ENCODE measurements around the gene KIAA1586. TPM values are rescaled to one million over a fixed set of nuclear protein-coding genes. Genes with fewer than 3 reads are reported as not detected.
A peak's percentile ranks its signal among the peaks of the same experiment; 100 is the strongest.

Gene KIAA1586
- total and polyA plus RNA-seq, 8 donors: 0.99 to 6.7 (median 3.3) TPM

DNA sequence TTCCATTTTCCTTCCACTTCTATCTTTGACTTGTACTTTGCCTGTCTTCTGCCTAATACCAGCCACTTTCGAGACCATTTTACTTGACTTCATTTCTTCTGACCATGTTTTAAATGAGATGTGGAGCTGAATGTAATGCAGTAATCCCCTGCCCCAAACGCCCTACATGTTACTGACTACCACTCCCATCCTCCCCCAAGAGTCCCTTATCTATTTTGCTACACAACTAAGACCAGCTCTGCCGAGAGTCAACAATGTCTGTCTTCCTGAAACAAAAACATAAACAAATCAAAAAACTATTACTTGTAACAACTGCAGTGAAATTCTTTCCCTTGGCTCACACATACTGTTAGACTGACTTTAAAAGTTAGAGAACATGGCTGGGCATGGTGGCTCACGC, 27.1 kb upstream of the KIAA1586 start:
- no peak overlapping the region for H3K27ac ChIP-seq
- no peaks in the 10 kb centered on the region for H3K27me3 ChIP-seq
- intact Hi-C loops (cut with DNase I): no loop called here
- ATAC-seq (no peak), DNase-seq (no peak), FAIRE-seq (no peak)
- 68 to 73% methylated on average over 4 of the region's 4 CpGs for WGBS, 2 donors
- H3K9me3 ChIP-seq: no peaks in the 10 kb centered on the region
- no peaks in the 10 kb centered on the region for H3K36me3 ChIP-seq
- H3K4me1 ChIP-seq: no peaks in the 10 kb centered on the region
- TF ChIP-seq, protein P1, sequence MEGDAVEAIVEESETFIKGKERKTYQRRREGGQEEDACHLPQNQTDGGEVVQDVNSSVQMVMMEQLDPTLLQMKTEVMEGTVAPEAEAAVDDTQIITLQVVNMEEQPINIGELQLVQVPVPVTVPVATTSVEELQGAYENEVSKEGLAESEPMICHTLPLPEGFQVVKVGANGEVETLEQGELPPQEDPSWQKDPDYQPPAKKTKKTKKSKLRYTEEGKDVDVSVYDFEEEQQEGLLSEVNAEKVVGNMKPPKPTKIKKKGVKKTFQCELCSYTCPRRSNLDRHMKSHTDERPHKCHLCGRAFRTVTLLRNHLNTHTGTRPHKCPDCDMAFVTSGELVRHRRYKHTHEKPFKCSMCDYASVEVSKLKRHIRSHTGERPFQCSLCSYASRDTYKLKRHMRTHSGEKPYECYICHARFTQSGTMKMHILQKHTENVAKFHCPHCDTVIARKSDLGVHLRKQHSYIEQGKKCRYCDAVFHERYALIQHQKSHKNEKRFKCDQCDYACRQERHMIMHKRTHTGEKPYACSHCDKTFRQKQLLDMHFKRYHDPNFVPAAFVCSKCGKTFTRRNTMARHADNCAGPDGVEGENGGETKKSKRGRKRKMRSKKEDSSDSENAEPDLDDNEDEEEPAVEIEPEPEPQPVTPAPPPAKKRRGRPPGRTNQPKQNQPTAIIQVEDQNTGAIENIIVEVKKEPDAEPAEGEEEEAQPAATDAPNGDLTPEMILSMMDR (IDR thresholded peaks at IDR 0.05): no peak
- H3K4me3 ChIP-seq: no peak overlapping the region

DNA sequence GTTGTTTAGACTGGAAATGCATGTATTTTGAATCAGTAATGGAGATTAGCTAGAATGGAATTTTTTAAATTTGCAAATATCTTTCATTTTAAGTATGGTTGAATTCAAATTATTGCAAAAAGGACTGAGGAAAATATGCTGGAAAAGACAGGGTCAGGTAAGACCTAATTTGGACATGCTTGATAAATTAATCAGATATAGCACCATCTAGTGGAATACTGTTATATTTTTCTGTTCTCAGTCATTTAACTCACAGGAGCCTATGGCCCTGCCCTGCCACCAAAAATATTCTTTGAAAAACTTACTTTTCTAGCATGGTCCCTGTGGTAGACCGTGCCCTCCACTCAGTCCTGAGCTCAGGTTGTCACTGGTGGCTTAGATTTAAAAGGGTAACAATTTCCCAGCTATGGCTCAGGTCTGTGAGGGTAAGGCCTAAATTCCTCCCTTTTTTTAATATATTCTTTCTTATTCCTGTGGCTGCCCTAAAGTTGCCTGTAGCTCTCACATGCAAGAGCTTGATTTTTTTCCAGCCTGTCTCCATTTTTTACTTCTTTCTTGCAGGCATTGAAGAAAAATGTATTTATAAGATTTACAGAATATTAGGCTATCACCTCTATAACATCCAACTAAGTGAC, 25.3 kb upstream of the KIAA1586 start:
- Histone ChIP-seq H3K4me3 (no peak overlapping the region), H3K36me3 (no peaks in the 10 kb centered on the region), H3K27me3 (no peaks in the 10 kb centered on the region), H3K9me3 (no peaks in the 10 kb centered on the region), H3K27ac (no peak overlapping the region), H3K4me1 (no peaks in the 10 kb centered on the region)
- intact Hi-C loops (cut with DNase I): loop anchor here in 2 of 3 donors (5.0 to 10.0 kb wide), 2 partner anchors 116 to 119 kb away; no protein-coding TSS in a partner anchor
- DNase-seq: no peak
- peak; percentile 56 to 83 (median 81) for ATAC-seq
- TF ChIP-seq, protein P1 (IDR thresholded peaks at IDR 0.05): peak; percentile 18 to 55 (median 37)
- 0 to 10% methylated on average over 1 of the region's 1 CpG for whole genome bisulfite sequencing, 2 donors
- peak; percentile 81 for FAIRE-seq

- no peak for FAIRE-seq
- Histone ChIP-seq H3K27me3 (no peaks in the 10 kb centered on the region), H3K9me3 (no peaks in the 10 kb centered on the region), H3K36me3 (no peaks in the 10 kb centered on the region), H3K4me1 (no peaks in the 10 kb centered on the region), H3K27ac (no peak overlapping the region), H3K4me3 (no peak overlapping the region)
- intact Hi-C loops (cut with DNase I): loop anchor here in 2 of 3 donors (5.0 to 10.0 kb wide), 2 partner anchors 120 to 122 kb away; no protein-coding TSS in a partner anchor
- no peak for ATAC-seq
- no peak for DNase-seq
- TF ChIP-seq, protein P1 (IDR thresholded peaks at IDR 0.05): no peak
- 53 to 54% methylated on average over 2 of the region's 2 CpGs for WGBS, 2 donors
These were observed 22.2 kb upstream of the KIAA1586 start for GRCh38 chr6:57024321-57024720.

DNA sequence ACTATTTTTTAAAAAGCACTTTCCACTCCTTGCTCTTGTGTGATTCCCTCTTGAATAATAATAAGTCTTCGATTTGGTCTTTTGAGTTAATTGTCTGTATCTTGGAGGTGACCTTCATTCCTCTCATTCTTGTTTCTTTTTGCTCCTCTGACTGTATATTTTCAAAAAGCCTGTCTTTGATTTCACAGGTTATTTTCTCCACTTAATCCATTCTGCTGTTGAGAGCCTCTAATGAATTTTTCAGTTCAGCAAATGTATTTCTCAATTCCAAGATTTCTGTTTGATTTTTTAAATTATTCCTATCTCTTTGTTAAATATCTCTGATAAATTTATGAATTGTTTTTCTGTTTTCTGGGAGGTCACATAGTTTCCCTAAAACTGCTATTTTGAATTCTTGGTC, 21.7 kb upstream of the KIAA1586 start:
- intact Hi-C loops (cut with DNase I): loop anchor here in 2 of 3 donors (5.0 to 10.0 kb wide), 2 partner anchors 120 to 122 kb away; no protein-coding TSS in a partner anchor
- Histone ChIP-seq H3K36me3 (no peaks in the 10 kb centered on the region), H3K4me1 (no peaks in the 10 kb centered on the region), H3K4me3 (no peak overlapping the region), H3K9me3 (no peaks in the 10 kb centered on the region), H3K27me3 (no peaks in the 10 kb centered on the region), H3K27ac (no peak overlapping the region)
- TF ChIP-seq, protein P1 (IDR thresholded peaks at IDR 0.05): no peak
- FAIRE-seq: no peak
- DNase-seq: no peak
- no peak for ATAC-seq
- 55 to 65% methylated on average over 1 of the region's 1 CpG for WGBS, 2 donors

- Histone ChIP-seq H3K36me3 (no peaks in the 10 kb centered on the region), H3K27me3 (no peaks in the 10 kb centered on the region), H3K4me3 (no peak overlapping the region), H3K4me1 (no peaks in the 10 kb centered on the region), H3K9me3 (no peaks in the 10 kb centered on the region), H3K27ac (no peak overlapping the region)
- TF ChIP-seq, protein P1 (IDR thresholded peaks at IDR 0.05): no peak
- ATAC-seq (no peak), DNase-seq (no peak), FAIRE-seq (no peak)
- intact Hi-C loops (cut with DNase I): loop anchor here in 1 of 3 donors (10.0 kb wide), 1 partner anchor 121 kb away; no protein-coding TSS in a partner anchor
- WGBS, 2 donors: 56 to 67% methylated on average over 1 of the region's 1 CpG
These were observed 20.5 kb upstream of the KIAA1586 start for GRCh38 chr6:57026001-57026400.

Measured in pancreas (tissue), 10 donors.